Measurements from ENCODE around the gene RNF10. TPM values are rescaled to one million over a fixed set of nuclear protein-coding genes. Genes with fewer than 3 reads are reported as not detected.
"Not testable (repeated sequence)": the region's sequence is repeated elsewhere in the genome, so short reads cannot be mapped to it uniquely, and the experiment has no call there.

RNF10 gene
- total RNA-seq, 1 donor from 2014 or later, result 236 TPM

DNA sequence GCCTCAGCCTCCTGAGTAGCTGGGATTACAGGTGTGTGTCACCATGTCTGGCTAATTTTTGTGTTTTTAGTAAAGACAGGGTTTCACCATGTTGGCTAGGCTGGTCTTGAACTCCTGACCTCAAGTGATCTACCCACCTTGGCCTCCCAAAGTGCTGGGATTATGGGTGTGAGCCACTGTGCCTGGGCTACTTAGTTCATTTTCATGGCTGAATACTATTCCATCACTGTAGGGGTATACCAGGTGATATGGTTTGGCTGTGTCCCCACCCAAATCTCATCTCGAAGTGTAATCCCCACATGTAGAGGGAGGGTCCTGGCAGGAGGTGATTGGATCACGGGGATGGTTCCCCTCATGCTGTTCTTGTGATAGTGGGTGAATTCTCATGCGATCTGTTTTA, 83.0 kb downstream of the RNF10 start:
- not testable (repeated sequence) for DNase-seq (ENCODE audit: low spot score)

DNA sequence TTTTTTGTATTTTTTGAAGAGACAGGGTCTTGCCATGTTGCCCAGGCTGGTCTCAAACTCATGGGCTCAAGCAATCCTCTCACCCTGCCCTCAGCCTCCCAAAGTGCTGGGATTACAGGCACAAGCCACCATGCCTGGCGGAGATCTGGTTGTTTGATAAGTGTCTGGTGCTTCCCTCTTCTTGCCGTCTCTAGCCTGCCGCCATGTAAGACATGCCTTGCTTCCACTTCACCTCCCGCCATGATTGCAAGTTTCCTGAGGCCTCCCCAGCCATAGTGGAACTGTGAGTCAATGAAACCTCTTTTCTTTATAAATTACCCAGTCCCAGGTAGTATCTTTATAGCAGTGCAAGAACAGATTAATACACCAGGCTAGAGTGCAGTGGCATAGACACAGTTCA, 83.6 kb downstream of the RNF10 start:
- not testable (repeated sequence) for DNase-seq (ENCODE audit: low spot score)

DNA sequence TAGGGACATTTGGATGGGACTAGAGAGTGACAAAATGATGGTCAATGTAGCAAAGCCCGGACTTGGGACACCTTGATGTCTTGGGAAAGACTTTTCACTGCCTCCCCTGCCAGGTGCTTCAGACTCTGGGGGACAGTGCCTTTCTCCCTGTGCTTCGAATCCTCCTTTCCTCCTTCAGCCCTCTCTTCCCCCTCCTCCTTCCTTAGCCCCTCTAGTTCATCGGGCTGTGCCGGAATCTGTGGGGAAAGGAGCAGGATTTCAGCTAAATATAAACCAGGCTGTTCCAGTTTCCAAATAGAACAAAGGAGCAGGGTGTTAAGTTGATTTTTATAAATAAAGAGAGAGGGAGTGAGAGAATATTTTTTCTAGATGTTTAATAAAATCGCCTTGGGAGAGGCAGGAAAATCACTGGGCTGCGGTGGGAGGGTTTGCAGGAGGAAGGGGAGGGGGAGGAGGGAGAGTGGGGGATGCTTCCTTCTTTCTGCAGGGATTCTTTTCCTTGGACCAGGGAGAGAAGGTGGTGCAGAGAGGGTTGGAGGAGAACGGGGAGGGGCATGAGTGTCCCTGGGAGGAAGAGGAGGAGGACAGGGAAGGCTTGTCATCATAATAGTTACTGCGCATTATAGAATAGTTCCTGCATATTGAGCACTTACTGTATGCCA, 84.9 kb downstream of the RNF10 start:
- DNase-seq (ENCODE audit: low spot score), result no peak

DNA sequence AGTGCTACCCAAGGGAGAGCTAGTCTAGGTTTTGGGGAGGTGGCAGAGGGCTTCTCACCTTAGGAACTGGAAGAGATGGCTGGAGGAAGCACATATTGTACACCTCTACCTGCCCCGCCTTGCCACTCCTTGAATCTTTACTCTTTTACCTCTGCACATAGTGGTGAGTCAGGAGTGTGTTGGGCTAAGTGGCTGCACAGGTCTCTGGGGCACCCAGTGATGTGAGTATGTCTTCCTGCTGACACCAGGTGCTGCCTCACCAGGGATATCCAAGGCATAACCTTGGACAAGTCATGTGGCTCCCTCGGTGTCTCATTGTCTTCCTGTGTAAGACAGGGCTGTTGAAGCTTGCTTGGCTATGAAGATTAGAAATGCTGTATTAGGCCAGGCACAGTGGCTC, 86.5 kb downstream of the RNF10 start:
- DNase-seq (ENCODE audit: low spot score), result peak; percentile 78

DNA sequence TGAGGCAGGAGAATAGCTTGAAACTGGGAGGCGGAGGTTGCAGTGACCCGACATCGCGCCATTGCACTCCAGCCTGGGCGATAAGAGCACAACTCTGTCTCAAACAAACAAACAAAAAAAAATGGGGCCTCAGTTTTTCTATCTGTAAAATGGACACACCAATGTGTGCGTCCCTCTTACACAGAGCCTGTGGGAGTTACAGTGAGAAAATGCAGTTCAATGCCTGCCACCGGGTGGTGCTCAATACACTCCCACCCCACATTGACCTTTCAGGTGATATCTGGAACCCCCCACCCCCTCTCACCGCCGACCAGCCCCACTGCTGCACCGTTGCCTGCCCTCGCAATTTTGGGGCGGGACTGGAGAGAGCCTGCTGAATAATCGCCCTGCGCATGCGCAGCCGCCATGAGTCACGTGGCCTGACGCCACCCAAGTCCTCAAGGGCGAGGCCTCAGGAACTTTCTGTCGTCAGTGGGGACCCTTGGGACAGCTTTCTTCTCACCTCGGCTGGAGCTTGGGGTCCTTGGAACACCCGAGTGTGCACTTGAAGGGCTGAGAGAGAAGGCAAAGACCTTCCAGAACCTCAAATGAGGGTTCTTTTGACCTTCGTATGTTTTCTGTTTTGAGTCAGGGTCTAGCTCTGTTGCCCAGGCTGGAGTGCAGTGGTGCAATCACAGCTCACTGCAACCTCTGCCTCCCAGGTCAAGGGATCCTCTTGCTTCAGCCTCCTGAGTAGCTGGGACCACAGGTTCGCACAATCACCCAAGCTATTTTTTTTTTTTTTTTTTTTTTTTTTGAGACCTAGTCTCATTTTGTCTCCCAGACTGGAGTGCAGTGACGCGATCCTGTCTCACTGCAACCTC, 91.6 kb downstream of the RNF10 start:
- DNase-seq (ENCODE audit: low spot score), result no peak

Other genes with a start within 250 kb of the RNF10 start
- 8,888 TPM for gene RNU4-2, start 242.5 kb upstream of the RNF10 start, total RNA-seq
- gene RNU4-1, start 241.1 kb upstream of the RNF10 start, total RNA-seq, result 1,538 TPM
- gene SIRT4, start 232.0 kb upstream of the RNF10 start, total RNA-seq, result not detected
- gene PLA2G1B, start 206.6 kb upstream of the RNF10 start, total RNA-seq, result not detected
- gene MSI1, start 165.2 kb upstream of the RNF10 start, total RNA-seq, result 1.4 TPM
- gene COX6A1, start 96.2 kb upstream of the RNF10 start, total RNA-seq, result 321 TPM
- 15.8 TPM for gene TRIAP1, start 88.0 kb upstream of the RNF10 start, total RNA-seq
- gene GATC, start 87.9 kb upstream of the RNF10 start, total RNA-seq, result 22.5 TPM
- gene SRSF9, start 64.6 kb upstream of the RNF10 start, total RNA-seq, result 155 TPM
- 313 TPM for gene DYNLL1, start 38.2 kb upstream of the RNF10 start, total RNA-seq
- 28.8 TPM for gene COQ5, start 5.2 kb upstream of the RNF10 start, total RNA-seq
- gene POP5, start 47.0 kb downstream of the RNF10 start, total RNA-seq, result 54.6 TPM
- gene CABP1, start 106.3 kb downstream of the RNF10 start, total RNA-seq, result 5.9 TPM
- 150 TPM for gene MLEC, start 152.8 kb downstream of the RNF10 start, total RNA-seq
- gene UNC119B, start 176.1 kb downstream of the RNF10 start, total RNA-seq, result 28.4 TPM
- gene ACADS, start 191.5 kb downstream of the RNF10 start, total RNA-seq, result 14.2 TPM